ENCODE data around the gene TTC7B.

Gene TTC7B

DNA sequence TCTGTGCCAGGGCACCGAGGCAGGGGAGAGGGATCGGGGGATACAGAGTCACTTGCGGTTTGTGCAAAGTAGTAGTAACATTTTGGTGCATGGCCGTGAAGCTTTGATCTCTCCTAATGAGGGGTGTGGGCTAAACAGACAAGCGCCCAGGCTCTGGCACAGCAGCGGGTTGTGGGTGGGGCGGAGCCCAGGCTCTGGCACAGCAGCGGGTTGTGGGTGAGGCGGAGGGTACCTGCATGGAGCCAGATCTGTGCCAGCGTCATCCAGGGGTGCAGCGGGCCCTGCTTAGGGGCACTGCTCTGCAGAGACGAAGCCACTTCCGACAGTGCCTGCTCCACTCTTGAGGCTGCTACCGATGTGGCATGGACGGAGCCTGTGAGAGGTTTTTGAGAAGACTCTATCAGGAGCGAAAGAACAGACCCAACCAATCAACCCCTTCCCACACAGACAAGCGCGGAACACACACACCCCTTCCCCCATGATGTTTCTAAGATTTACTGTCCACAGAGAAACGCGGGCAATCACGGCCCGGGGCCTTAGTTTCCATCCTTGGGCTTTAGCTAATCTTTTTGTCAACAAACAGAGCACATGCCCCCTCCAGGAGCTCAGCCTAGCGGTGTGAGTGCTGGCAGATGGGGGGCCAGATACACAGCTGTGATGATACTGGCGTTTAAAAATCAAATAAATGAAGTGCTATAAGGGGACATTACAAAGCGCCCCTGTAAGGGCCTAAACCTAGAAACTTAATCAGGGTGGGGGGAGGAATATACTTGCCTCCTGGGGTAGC, 222.8 kb downstream of the TTC7B start:
- TF ChIP-seq, protein P1, sequence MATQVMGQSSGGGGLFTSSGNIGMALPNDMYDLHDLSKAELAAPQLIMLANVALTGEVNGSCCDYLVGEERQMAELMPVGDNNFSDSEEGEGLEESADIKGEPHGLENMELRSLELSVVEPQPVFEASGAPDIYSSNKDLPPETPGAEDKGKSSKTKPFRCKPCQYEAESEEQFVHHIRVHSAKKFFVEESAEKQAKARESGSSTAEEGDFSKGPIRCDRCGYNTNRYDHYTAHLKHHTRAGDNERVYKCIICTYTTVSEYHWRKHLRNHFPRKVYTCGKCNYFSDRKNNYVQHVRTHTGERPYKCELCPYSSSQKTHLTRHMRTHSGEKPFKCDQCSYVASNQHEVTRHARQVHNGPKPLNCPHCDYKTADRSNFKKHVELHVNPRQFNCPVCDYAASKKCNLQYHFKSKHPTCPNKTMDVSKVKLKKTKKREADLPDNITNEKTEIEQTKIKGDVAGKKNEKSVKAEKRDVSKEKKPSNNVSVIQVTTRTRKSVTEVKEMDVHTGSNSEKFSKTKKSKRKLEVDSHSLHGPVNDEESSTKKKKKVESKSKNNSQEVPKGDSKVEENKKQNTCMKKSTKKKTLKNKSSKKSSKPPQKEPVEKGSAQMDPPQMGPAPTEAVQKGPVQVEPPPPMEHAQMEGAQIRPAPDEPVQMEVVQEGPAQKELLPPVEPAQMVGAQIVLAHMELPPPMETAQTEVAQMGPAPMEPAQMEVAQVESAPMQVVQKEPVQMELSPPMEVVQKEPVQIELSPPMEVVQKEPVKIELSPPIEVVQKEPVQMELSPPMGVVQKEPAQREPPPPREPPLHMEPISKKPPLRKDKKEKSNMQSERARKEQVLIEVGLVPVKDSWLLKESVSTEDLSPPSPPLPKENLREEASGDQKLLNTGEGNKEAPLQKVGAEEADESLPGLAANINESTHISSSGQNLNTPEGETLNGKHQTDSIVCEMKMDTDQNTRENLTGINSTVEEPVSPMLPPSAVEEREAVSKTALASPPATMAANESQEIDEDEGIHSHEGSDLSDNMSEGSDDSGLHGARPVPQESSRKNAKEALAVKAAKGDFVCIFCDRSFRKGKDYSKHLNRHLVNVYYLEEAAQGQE (IDR thresholded peaks at IDR 0.05; ENCODE audit: low read depth): no peak
- TF ChIP-seq, protein P2, sequence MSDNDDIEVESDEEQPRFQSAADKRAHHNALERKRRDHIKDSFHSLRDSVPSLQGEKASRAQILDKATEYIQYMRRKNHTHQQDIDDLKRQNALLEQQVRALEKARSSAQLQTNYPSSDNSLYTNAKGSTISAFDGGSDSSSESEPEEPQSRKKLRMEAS (IDR thresholded peaks at IDR 0.05): no peak
- TF ChIP-seq CEBPB (IDR thresholded peaks at IDR 0.05): no peak
- TF ChIP-seq EP300 (IDR thresholded peaks at IDR 0.05; ENCODE audit: borderline replicate concordance): no peak
- TF ChIP-seq TCF12 (IDR thresholded peaks at IDR 0.05; ENCODE audit: low read depth): no peak
- no peak for TF ChIP-seq FOXM1 (IDR thresholded peaks at IDR 0.05; ENCODE audit: borderline replicate concordance, low read depth)
- TF ChIP-seq, protein P3, sequence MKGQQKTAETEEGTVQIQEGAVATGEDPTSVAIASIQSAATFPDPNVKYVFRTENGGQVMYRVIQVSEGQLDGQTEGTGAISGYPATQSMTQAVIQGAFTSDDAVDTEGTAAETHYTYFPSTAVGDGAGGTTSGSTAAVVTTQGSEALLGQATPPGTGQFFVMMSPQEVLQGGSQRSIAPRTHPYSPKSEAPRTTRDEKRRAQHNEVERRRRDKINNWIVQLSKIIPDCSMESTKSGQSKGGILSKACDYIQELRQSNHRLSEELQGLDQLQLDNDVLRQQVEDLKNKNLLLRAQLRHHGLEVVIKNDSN (IDR thresholded peaks at IDR 0.05): no peak
- no peak for TF ChIP-seq RAD21 (IDR thresholded peaks at IDR 0.05; ENCODE audit: low read depth)
- no peak for TF ChIP-seq CREB1 (IDR thresholded peaks at IDR 0.05; ENCODE audit: low read depth)
- no peak for TF ChIP-seq ZBTB7A (IDR thresholded peaks at IDR 0.05; ENCODE audit: low read depth)
- TF ChIP-seq NFIC (IDR thresholded peaks at IDR 0.05): no peak
- TF ChIP-seq TEAD4 (IDR thresholded peaks at IDR 0.05): no peak
- no peak for TF ChIP-seq TAF1 (IDR thresholded peaks at IDR 0.05; ENCODE audit: low read depth)
- TF ChIP-seq EGR1 (IDR thresholded peaks at IDR 0.05): no peak
- TF ChIP-seq YY1 (IDR thresholded peaks at IDR 0.05; ENCODE audit: low read depth): no peak

DNA sequence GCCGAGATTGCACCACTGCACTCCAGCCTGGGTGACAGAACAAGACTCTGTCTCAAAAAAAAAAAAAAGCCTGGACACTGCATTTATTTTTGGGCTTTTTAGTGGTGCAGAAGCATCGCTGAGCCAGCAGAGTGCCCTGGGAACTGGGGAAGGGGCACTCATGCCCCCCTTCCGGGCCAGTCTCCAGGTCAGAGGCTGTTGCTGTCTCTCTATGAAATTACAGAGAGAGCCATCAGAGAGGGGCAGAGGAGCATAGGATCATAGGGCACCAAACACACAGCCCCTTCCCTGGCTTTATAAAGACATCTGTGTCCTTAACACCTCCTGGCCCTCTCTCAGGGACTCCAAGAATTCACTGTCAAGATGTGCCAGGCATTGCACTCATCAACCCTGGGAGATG, 223.6 kb downstream of the TTC7B start:
- TF ChIP-seq ZBTB7A (IDR thresholded peaks at IDR 0.05; ENCODE audit: low read depth): no peak

DNA sequence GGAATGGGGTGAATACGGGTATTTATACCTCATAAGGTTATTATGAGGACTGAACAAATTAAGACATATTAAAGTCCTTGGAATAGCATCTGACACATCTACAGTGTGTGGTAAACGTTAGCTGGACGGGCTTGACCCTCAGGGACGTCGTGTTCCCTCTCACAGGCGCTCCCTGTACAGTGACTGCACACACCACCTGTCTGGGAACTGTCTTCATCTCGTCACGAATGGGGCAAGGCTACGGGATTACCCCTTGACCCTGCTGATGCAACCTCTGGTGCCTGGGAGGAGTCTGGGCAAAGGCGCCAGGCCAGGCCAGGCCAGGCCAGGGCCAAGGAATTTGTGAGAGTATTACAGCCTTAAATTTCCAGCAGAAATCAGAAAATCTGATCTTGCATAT, 228.3 kb downstream of the TTC7B start:
- TF ChIP-seq, protein P2 (IDR thresholded peaks at IDR 0.05): no peak
- no peak for TF ChIP-seq ZBTB7A (IDR thresholded peaks at IDR 0.05; ENCODE audit: low read depth)
- no peak for TF ChIP-seq CEBPB (IDR thresholded peaks at IDR 0.05)
- no peak for TF ChIP-seq YY1 (IDR thresholded peaks at IDR 0.05; ENCODE audit: low read depth)
- TF ChIP-seq EGR1 (IDR thresholded peaks at IDR 0.05): no peak
- TF ChIP-seq CREB1 (IDR thresholded peaks at IDR 0.05; ENCODE audit: low read depth): no peak
- no peak for TF ChIP-seq TAF1 (IDR thresholded peaks at IDR 0.05; ENCODE audit: low read depth)
- no peak for TF ChIP-seq NFIC (IDR thresholded peaks at IDR 0.05)
- no peak for TF ChIP-seq FOXM1 (IDR thresholded peaks at IDR 0.05; ENCODE audit: borderline replicate concordance, low read depth)
- TF ChIP-seq, protein P1 (IDR thresholded peaks at IDR 0.05; ENCODE audit: low read depth): no peak

DNA sequence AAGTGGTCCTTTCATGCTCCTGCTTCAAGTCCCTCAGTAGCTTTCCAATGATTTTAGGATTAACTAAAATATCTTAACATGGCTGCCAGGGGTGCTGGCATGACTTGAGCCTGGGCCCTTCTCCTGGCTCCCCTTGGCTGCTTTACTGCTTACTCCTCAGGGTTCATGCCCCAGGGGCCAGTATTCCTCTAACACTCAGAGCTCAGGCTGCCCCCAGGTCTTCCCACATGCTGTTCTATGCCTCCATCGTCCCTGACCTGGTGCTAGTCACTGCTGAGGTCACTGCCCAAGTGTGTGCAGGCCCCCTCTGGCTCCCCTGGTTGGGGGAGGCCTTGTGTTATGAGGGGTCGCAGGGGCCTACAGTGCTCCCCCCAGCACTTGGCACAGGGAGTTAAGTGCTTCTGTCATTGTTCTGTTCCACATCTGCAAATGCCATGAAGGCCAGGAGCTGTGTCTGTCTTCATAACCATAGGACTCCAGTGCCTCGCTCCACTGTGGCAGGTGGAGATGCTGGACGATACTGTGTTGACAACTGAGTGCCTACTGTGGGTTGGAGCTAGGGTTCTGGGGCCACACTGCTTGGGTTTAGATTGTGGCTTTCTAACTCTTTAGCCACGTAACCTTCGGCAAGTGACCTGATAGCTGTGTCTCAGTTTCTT, 228.8 kb downstream of the TTC7B start:
- TF ChIP-seq RAD21 (IDR thresholded peaks at IDR 0.05; ENCODE audit: low read depth) (no peak), YY1 (IDR thresholded peaks at IDR 0.05; ENCODE audit: low read depth) (no peak), TEAD4 (IDR thresholded peaks at IDR 0.05) (no peak), ZBTB7A (IDR thresholded peaks at IDR 0.05; ENCODE audit: low read depth) (no peak), EP300 (IDR thresholded peaks at IDR 0.05; ENCODE audit: borderline replicate concordance) (no peak), FOXM1 (IDR thresholded peaks at IDR 0.05; ENCODE audit: borderline replicate concordance, low read depth) (no peak), CREB1 (IDR thresholded peaks at IDR 0.05; ENCODE audit: low read depth) (no peak), CEBPB (IDR thresholded peaks at IDR 0.05) (no peak), TAF1 (IDR thresholded peaks at IDR 0.05; ENCODE audit: low read depth) (no peak), EGR1 (IDR thresholded peaks at IDR 0.05) (no peak), NFIC (IDR thresholded peaks at IDR 0.05) (no peak)
- TF ChIP-seq, protein P1 (IDR thresholded peaks at IDR 0.05; ENCODE audit: low read depth): no peak
- TF ChIP-seq, protein P3 (IDR thresholded peaks at IDR 0.05): no peak
- TF ChIP-seq, protein P2 (IDR thresholded peaks at IDR 0.05): no peak
